Mesothelial cell of epicardium (in vitro differentiated cells): Measurements from ENCODE around the gene TLE1. TPM values are rescaled to one million over a fixed set of nuclear protein-coding genes. Genes with fewer than 3 reads are reported as not detected.
A peak's percentile ranks its signal among the peaks of the same experiment; 100 is the strongest.

Experiments
- DNase-seq, 2 experiments: peaks; one replicate each; pipeline ENCODE4 v3.0.0; 2021; ENCODE audit warnings: low spot score in 2 of 2; ENCODE audit not compliant: unreplicated experiment in 2 of 2
- H3K27ac Mint-ChIP-seq: 2 replicates; pipeline ENCODE4 v1.8.0; 2021; ENCODE audit warnings: mixed read lengths
- H3K27me3 Mint-ChIP-seq: 2 replicates; pipeline ENCODE4 v1.8.0; 2021; ENCODE audit warnings: low read depth, mixed read lengths
- H3K36me3 Mint-ChIP-seq: 2 replicates; pipeline ENCODE4 v1.8.0; 2021; ENCODE audit warnings: mixed read lengths
- H3K4me1 Mint-ChIP-seq: 2 replicates; pipeline ENCODE4 v1.8.0; 2021; ENCODE audit warnings: mixed read lengths
- H3K4me3 Mint-ChIP-seq: 2 replicates; pipeline ENCODE4 v1.8.0; 2021; ENCODE audit warnings: mild to moderate bottlenecking, moderate library complexity, mixed read lengths
- H3K9me3 Mint-ChIP-seq: 2 replicates; pipeline ENCODE4 v1.8.0; 2021; ENCODE audit warnings: mixed read lengths
- CTCF ChIP-seq: fragments of 200-600 bp; sonication (generic); IDR thresholded peaks from one replicate; pipeline ENCODE4 v1.5.0; 2021; ENCODE audit warnings: antibody characterized with exemption; ENCODE audit not compliant: unreplicated experiment
- total RNA-seq: library from RNA; stranded (reverse); gene quantifications from 3 replicates; pipeline ENCODE4 v1.2.1, GENCODE V29; 2021

Gene TLE1
- total RNA-seq, 1 donor from 2014 or later, result 97.9 TPM

- TF ChIP-seq CTCF, result no peak
- H3K4me1 Mint-ChIP-seq, result peaks cover 51% of the 10 kb centered on the region
- H3K4me3 Mint-ChIP-seq, result no peak overlapping the region
- no peaks in the 10 kb centered on the region for H3K9me3 Mint-ChIP-seq
- peak overlapping the region; percentile 52 for H3K27ac Mint-ChIP-seq
- no peaks in the 10 kb centered on the region for H3K27me3 Mint-ChIP-seq
- DNase-seq, result no peak
- peaks cover 14% of the 10 kb centered on the region for H3K36me3 Mint-ChIP-seq
These were observed 23.9 kb downstream of the TLE1 start for GRCh38 chr9:81665322-81665871.

DNA sequence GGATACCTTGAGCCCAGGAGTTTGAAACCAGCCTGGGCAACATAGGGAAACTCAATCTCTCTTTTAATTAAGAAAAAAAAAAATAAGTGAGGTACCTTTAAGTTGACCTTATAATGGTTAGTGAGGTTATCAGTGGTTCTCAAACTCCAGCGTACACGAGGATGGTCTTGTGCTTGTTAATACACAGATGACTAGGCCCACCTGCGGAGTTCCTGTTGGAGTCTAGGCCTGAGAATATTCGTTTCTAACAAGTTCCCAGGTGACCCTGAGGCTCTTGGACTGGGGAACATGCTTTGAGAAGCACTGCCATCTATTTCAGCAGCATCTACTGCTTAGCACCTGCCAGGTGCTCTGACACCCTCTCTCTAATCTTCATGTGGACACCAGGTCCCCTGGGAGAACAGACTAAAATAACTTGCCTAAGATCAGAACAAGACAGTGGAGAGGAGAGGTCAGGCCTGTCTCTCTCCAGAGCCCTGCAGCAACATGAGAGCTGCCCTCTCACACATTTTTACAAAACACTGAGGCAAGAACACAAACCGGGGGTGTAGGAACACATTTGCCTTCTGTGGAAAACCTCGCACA, 24.6 kb downstream of the TLE1 start:
- no peak for DNase-seq
- Mint-ChIP-seq H3K36me3 (peaks cover 18% of the 10 kb centered on the region), H3K27ac (peak overlapping the region; percentile 52), H3K27me3 (no peaks in the 10 kb centered on the region), H3K4me3 (no peak overlapping the region), H3K4me1 (peaks cover 46% of the 10 kb centered on the region), H3K9me3 (no peaks in the 10 kb centered on the region)
- no peak for TF ChIP-seq CTCF

DNA sequence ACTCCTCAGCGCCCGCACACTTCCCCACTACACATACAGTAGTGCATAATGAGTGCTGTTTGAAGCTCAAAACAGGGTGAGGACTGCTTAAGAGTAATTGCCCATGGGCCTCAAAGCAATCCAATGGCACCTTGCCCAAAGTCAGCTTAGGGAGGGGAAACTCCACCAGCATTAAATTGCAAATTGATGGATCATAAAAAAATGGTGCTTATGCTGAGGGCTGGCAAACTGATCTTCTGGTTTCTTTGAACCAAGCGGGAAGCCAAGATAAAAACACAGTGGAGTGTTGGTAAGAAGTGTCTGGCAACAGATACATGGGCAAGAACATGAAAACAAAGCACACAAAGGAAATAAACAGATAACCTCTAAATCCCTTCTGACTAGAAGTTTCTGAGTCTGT, 28.0 kb downstream of the TLE1 start:
- no peak for TF ChIP-seq CTCF
- Mint-ChIP-seq H3K4me1 (peaks cover 40% of the 10 kb centered on the region), H3K27ac (peak overlapping the region; percentile 82), H3K36me3 (peaks cover 26% of the 10 kb centered on the region), H3K4me3 (no peak overlapping the region), H3K27me3 (no peaks in the 10 kb centered on the region), H3K9me3 (no peaks in the 10 kb centered on the region)
- DNase-seq, result no peak

- H3K36me3 Mint-ChIP-seq, result peaks cover 32% of the 10 kb centered on the region
- no peaks in the 10 kb centered on the region for H3K9me3 Mint-ChIP-seq
- H3K4me3 Mint-ChIP-seq, result no peak overlapping the region
- no peak for TF ChIP-seq CTCF
- peaks cover 27% of the 10 kb centered on the region for H3K4me1 Mint-ChIP-seq
- no peak overlapping the region for H3K27ac Mint-ChIP-seq
- no peak for DNase-seq
- H3K27me3 Mint-ChIP-seq, result no peaks in the 10 kb centered on the region
These were observed 32.4 kb downstream of the TLE1 start for GRCh38 chr9:81656871-81657337.

GRCh38 chr9:81656004-81656403, 33.3 kb downstream of the TLE1 start:
- Mint-ChIP-seq H3K27ac (no peak overlapping the region), H3K36me3 (peaks cover 35% of the 10 kb centered on the region), H3K4me3 (no peak overlapping the region), H3K4me1 (peaks cover 18% of the 10 kb centered on the region), H3K9me3 (no peaks in the 10 kb centered on the region), H3K27me3 (no peaks in the 10 kb centered on the region)
- DNase-seq, result no peak
- TF ChIP-seq CTCF, result no peak
